Liver (tissue), 9 donors: Measurements from ENCODE around the gene GLIS1. TPM values are rescaled to one million over a fixed set of nuclear protein-coding genes. Genes with fewer than 3 reads are reported as not detected.

Experiments
- DNase-seq: peaks from one replicate; pipeline ENCODE4 v3.0.0-alpha.2; 2017; ENCODE audit warnings: low spot score
- H3K27ac ChIP-seq, 2 donors: one replicate each; pipeline ENCODE4 v1.7.0; 2013; ENCODE audit warnings: inconsistent platforms in 2 of 2, low read length in 2 of 2, control low read depth in 1 of 2, low read depth in 1 of 2, mild to moderate bottlenecking in 1 of 2
- H3K27me3 ChIP-seq, 4 donors: one replicate each; pipeline versions ENCODE4 v1.6.1 to v1.7.0; 2013; ENCODE audit warnings: low read length in 3 of 4, inconsistent platforms in 1 of 4, mild to moderate bottlenecking in 1 of 4, moderate library complexity in 1 of 4; ENCODE audit not compliant: control insufficient read depth in 4 of 4, insufficient read depth in 4 of 4
- H3K36me3 ChIP-seq, 4 donors: one replicate each; pipeline versions ENCODE4 v1.6.1 to v1.7.0; 2013; ENCODE audit warnings: low read length in 3 of 4, mild to moderate bottlenecking in 3 of 4, low read depth in 1 of 4, moderate library complexity in 1 of 4; ENCODE audit not compliant: control insufficient read depth in 4 of 4, insufficient read depth in 3 of 4
- H3K4me1 ChIP-seq, 4 donors: one replicate each; pipeline versions ENCODE4 v1.6.1 to v1.7.0; 2013; ENCODE audit warnings: low read length in 3 of 4, mild to moderate bottlenecking in 3 of 4, moderate library complexity in 1 of 4; ENCODE audit not compliant: control insufficient read depth in 4 of 4, insufficient read depth in 4 of 4
- H3K4me3 ChIP-seq, 3 donors: one replicate each; pipeline versions ENCODE4 v1.6.1 to v1.7.0; 2013; ENCODE audit warnings: low read length in 3 of 3, control low read depth in 1 of 3, low read depth in 1 of 3, mild to moderate bottlenecking in 1 of 3
- H3K9ac ChIP-seq, 2 donors: one replicate each; pipeline ENCODE4 v1.7.0; 2013; ENCODE audit warnings: low read length in 2 of 2, mild to moderate bottlenecking in 2 of 2, moderate library complexity in 2 of 2, control low read depth in 1 of 2, low read depth in 1 of 2
- H3K9me3 ChIP-seq, 4 donors: one replicate each; pipeline versions ENCODE4 v1.6.1 to v1.7.0; 2013; ENCODE audit warnings: low read length in 3 of 4; ENCODE audit not compliant: control insufficient read depth in 4 of 4
- EGR1 ChIP-seq, 2 donors: IDR thresholded peaks; 2 replicates each; pipeline ENCODE4 v1.6.1; 2016 to 2018; ENCODE audit warnings: antibody characterized with exemption in 2 of 2, low read depth in 2 of 2
- FOXA1 ChIP-seq: IDR thresholded peaks from 2 replicates; pipeline ENCODE4 v1.6.1; 2016; ENCODE audit warnings: antibody characterized with exemption
- FOXA2 ChIP-seq: IDR thresholded peaks from 2 replicates; pipeline ENCODE4 v1.6.1; 2016; ENCODE audit warnings: antibody characterized with exemption
- GABPA ChIP-seq, 2 donors: IDR thresholded peaks in 1 of 2; conservative IDR thresholded peaks in 1 of 2; 2 replicates each; pipeline ENCODE4 v1.6.1; 2016; ENCODE audit warnings: antibody characterized with exemption in 2 of 2, mild to moderate bottlenecking in 1 of 2, moderate library complexity in 1 of 2
- HNF4A ChIP-seq, 2 donors: conservative IDR thresholded peaks; 2 replicates each; pipeline ENCODE4 v1.6.1; 2016; ENCODE audit warnings: antibody characterized with exemption in 2 of 2, mild to moderate bottlenecking in 2 of 2
- HNF4G ChIP-seq: IDR thresholded peaks from 2 replicates; pipeline ENCODE4 v1.6.1; 2016; ENCODE audit warnings: antibody characterized with exemption
- JUND ChIP-seq, 2 donors: IDR thresholded peaks; 2 replicates each; pipeline ENCODE4 v1.6.1; 2016; ENCODE audit warnings: antibody characterized with exemption in 2 of 2
- NR2F2 ChIP-seq: IDR thresholded peaks from 2 replicates; pipeline ENCODE4 v1.6.1; 2016; ENCODE audit warnings: antibody characterized with exemption
- RXRA ChIP-seq, 2 donors: IDR thresholded peaks; 2 replicates each; pipeline ENCODE4 v1.6.1; 2017 to 2018; ENCODE audit warnings: antibody characterized with exemption in 2 of 2, mild to moderate bottlenecking in 1 of 2
- SP1 ChIP-seq: IDR thresholded peaks from 2 replicates; pipeline ENCODE4 v1.6.1; 2018; ENCODE audit warnings: antibody characterized with exemption, mild to moderate bottlenecking
- TAF1 ChIP-seq: conservative IDR thresholded peaks from 2 replicates; pipeline ENCODE4 v1.6.1; 2016; ENCODE audit warnings: antibody characterized with exemption, mild to moderate bottlenecking
- WGBS: extraction: QIAGEN DNeasy Blood & Tissue Kit; methylation state at CpG from one replicate; pipeline ENCODE4 v1.1.7; 2013; 5-methylcytosine and 5-hydroxymethylcytosine counted together
- polyA plus RNA-seq, 2 donors: library from polyadenylated mRNA; stranded (reverse) in 1 of 2; unstranded in 1 of 2; fragments of 200-250 nt in 1 of 2; fragments of >200 nt in 1 of 2; fragmentation: Nextera tagmentation in 1 of 2; extraction: Ambion mirVana in 1 of 2; gene quantifications; one replicate each; pipeline versions ENCODE4 v1.2.1 to v1.2.3, GENCODE V29; 2013 to 2015
- total RNA-seq, 2 donors: library from RNA; depleted of rRNA; stranded (reverse); fragments of >200 nt; gene quantifications; one replicate each; pipeline ENCODE4 v1.2.3, GENCODE V29; 2014
- TF ChIP-seq, protein P1 (sequence below): IDR thresholded peaks from 2 replicates; pipeline ENCODE4 v1.6.1; 2016; ENCODE audit warnings: antibody characterized with exemption, mild to moderate bottlenecking
- TF ChIP-seq, protein P2 (sequence below): fragments of 150-350 bp; IDR thresholded peaks from 2 replicates; pipeline ENCODE4 v1.5.1; 2017; ENCODE audit warnings: improper control_type of control experiment, low read depth, low read length; ENCODE audit not compliant: missing input control
- TF ChIP-seq, protein P3 (sequence below): IDR thresholded peaks from 2 replicates; pipeline ENCODE4 v1.6.1; 2016; ENCODE audit warnings: antibody characterized with exemption
- TF ChIP-seq, protein P4 (sequence below): IDR thresholded peaks from 2 replicates; pipeline ENCODE4 v1.6.1; 2016; ENCODE audit warnings: antibody characterized with exemption
- TF ChIP-seq, protein P5 (sequence below): IDR thresholded peaks from 2 replicates; pipeline ENCODE4 v1.6.1; 2016; ENCODE audit warnings: antibody characterized with exemption
- donor health status: healthy.
- donor health status: healthy.
- donor health status: healthy.
- donor health status: healthy.
- donor health status: healthy.

GLIS1 gene
- total and polyA plus RNA-seq, 4 donors = under 0.01 to 0.05 TPM; not detected in 2

DNA sequence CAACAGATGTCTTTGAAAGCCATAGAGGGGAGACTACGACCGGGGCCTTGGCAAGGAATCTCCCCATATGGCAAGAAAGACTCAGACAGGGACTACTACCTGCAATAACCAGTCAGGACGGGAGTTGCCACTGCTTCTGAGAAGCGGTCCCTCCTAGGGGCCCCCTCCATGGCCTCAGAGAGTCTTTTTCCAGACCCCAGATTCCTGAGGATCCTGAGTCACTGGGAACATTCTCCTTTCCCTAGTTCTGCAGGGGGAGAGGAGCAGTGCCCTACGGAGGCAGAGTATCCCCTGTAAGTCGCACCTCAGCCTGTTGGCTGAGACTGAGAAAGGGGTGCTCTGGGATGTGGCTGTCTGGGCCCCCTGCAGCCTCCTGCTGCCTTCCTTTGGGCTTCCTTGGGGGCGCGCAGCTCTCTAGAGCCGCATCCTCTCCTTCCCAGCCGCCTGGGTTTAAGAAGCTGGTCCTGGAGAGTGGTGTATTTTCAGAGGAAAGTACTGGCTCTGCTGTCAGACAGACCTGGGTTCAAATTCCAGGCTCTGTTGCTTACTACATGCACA lies 7.8 kb downstream of the GLIS1 start:
- Histone ChIP-seq H3K27me3 (peaks cover 0 to 3% (median 0%) of the 10 kb centered on the region in 4 donors), H3K27ac (no peak overlapping the region), H3K4me1 (no peaks in the 10 kb centered on the region), H3K9me3 (peaks cover 0 to 4% (median 1%) of the 10 kb centered on the region in 4 donors), H3K36me3 (no peaks in the 10 kb centered on the region), H3K4me3 (no peak overlapping the region), H3K9ac (no peak overlapping the region)
- DNase-seq = no peak
- 92% methylated on average over 10 of the region's 10 CpGs for WGBS
- TF ChIP-seq, protein P1, sequence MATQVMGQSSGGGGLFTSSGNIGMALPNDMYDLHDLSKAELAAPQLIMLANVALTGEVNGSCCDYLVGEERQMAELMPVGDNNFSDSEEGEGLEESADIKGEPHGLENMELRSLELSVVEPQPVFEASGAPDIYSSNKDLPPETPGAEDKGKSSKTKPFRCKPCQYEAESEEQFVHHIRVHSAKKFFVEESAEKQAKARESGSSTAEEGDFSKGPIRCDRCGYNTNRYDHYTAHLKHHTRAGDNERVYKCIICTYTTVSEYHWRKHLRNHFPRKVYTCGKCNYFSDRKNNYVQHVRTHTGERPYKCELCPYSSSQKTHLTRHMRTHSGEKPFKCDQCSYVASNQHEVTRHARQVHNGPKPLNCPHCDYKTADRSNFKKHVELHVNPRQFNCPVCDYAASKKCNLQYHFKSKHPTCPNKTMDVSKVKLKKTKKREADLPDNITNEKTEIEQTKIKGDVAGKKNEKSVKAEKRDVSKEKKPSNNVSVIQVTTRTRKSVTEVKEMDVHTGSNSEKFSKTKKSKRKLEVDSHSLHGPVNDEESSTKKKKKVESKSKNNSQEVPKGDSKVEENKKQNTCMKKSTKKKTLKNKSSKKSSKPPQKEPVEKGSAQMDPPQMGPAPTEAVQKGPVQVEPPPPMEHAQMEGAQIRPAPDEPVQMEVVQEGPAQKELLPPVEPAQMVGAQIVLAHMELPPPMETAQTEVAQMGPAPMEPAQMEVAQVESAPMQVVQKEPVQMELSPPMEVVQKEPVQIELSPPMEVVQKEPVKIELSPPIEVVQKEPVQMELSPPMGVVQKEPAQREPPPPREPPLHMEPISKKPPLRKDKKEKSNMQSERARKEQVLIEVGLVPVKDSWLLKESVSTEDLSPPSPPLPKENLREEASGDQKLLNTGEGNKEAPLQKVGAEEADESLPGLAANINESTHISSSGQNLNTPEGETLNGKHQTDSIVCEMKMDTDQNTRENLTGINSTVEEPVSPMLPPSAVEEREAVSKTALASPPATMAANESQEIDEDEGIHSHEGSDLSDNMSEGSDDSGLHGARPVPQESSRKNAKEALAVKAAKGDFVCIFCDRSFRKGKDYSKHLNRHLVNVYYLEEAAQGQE = no peak
- TF ChIP-seq HNF4A (conservative IDR thresholded peaks at IDR 0.05) (no peak), HNF4G (no peak), EGR1 (IDR thresholded peaks at IDR 0.05; ENCODE audit: low read depth in 2 of 2) (no peak), JUND (IDR thresholded peaks at IDR 0.05) (no peak), TAF1 (no peak), NR2F2 (no peak)
- TF ChIP-seq, protein P2, sequence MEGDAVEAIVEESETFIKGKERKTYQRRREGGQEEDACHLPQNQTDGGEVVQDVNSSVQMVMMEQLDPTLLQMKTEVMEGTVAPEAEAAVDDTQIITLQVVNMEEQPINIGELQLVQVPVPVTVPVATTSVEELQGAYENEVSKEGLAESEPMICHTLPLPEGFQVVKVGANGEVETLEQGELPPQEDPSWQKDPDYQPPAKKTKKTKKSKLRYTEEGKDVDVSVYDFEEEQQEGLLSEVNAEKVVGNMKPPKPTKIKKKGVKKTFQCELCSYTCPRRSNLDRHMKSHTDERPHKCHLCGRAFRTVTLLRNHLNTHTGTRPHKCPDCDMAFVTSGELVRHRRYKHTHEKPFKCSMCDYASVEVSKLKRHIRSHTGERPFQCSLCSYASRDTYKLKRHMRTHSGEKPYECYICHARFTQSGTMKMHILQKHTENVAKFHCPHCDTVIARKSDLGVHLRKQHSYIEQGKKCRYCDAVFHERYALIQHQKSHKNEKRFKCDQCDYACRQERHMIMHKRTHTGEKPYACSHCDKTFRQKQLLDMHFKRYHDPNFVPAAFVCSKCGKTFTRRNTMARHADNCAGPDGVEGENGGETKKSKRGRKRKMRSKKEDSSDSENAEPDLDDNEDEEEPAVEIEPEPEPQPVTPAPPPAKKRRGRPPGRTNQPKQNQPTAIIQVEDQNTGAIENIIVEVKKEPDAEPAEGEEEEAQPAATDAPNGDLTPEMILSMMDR = no peak
- TF ChIP-seq, protein P3, sequence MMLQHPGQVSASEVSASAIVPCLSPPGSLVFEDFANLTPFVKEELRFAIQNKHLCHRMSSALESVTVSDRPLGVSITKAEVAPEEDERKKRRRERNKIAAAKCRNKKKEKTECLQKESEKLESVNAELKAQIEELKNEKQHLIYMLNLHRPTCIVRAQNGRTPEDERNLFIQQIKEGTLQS = no peak

DNA sequence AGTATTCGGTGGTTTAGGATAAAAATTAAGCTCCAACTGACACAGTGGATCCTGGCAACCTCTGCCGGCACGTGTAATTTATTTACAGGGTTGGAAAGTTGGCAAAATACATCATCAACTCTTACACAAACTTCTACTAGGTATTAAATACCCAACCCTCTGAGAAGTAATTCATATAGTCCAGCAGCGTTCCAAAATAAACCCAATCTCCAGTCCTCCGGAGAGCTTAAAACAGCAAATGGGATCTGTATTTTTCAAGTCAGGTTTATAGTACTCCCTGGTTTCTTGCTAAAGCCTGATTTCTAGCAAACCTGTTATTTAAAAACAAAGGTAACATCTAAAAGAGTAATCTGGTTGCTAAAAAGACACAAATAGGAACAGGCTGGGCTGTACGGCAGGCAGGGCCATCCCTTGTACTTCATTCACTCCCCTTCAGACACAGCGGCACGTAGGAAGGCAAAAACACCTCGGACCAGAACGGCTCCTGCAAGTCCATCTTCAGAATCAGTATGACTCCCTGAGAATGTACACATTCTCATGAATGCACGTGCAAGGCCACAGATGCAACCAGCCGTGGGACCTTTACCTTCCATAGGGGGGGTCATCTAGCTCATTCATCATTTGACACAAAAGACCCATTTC lies 8.6 kb downstream of the GLIS1 start:
- Histone ChIP-seq H3K27me3 (peaks cover 0 to 3% (median 0%) of the 10 kb centered on the region in 4 donors), H3K4me3 (no peak overlapping the region), H3K9ac (no peak overlapping the region), H3K9me3 (peaks cover 0 to 4% (median 0%) of the 10 kb centered on the region in 4 donors), H3K4me1 (no peaks in the 10 kb centered on the region), H3K27ac (no peak overlapping the region), H3K36me3 (no peaks in the 10 kb centered on the region)
- DNase-seq = no peak
- 85% methylated on average over 12 of the region's 12 CpGs for WGBS
- TF ChIP-seq EGR1 (IDR thresholded peaks at IDR 0.05; ENCODE audit: low read depth in 2 of 2) = no peak
- TF ChIP-seq, protein P4, sequence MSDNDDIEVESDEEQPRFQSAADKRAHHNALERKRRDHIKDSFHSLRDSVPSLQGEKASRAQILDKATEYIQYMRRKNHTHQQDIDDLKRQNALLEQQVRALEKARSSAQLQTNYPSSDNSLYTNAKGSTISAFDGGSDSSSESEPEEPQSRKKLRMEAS = no peak
- no peak for TF ChIP-seq JUND (IDR thresholded peaks at IDR 0.05)
- no peak for TF ChIP-seq FOXA1
- no peak for TF ChIP-seq GABPA (IDR thresholded peaks at IDR 0.05 in 1 of 2, conservative IDR thresholded peaks at IDR 0.05 in 1 of 2)
- no peak for TF ChIP-seq FOXA2
- TF ChIP-seq, protein P5, sequence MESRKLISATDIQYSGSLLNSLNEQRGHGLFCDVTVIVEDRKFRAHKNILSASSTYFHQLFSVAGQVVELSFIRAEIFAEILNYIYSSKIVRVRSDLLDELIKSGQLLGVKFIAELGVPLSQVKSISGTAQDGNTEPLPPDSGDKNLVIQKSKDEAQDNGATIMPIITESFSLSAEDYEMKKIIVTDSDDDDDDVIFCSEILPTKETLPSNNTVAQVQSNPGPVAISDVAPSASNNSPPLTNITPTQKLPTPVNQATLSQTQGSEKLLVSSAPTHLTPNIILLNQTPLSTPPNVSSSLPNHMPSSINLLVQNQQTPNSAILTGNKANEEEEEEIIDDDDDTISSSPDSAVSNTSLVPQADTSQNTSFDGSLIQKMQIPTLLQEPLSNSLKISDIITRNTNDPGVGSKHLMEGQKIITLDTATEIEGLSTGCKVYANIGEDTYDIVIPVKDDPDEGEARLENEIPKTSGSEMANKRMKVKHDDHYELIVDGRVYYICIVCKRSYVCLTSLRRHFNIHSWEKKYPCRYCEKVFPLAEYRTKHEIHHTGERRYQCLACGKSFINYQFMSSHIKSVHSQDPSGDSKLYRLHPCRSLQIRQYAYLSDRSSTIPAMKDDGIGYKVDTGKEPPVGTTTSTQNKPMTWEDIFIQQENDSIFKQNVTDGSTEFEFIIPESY = no peak
- no peak for TF ChIP-seq RXRA (IDR thresholded peaks at IDR 0.05)
- no peak for TF ChIP-seq HNF4A (conservative IDR thresholded peaks at IDR 0.05)
- no peak for TF ChIP-seq HNF4G
- TF ChIP-seq TAF1 = no peak
- TF ChIP-seq NR2F2 = no peak
- TF ChIP-seq SP1 = no peak
- TF ChIP-seq, protein P2 = no peak
- TF ChIP-seq, protein P1 = no peak
